Measurements from ENCODE around the gene CHID1. TPM values are rescaled to one million over a fixed set of nuclear protein-coding genes. Genes with fewer than 3 reads are reported as not detected.

The CHID1 gene
- total and polyA plus RNA-seq, 2 of the 4 experiments (the other 2 are of a cell fraction): 34.2 to 121 TPM

- H2BK120ac ChIP-seq (ENCODE audit: low read depth, low read length): no peak overlapping the region
- no peak overlapping the region for H3K23ac ChIP-seq (ENCODE audit: low read depth, low read length)
- H3K4me1 ChIP-seq (ENCODE audit: control insufficient read depth, insufficient read depth, low read length): peaks cover 15% of the 10 kb centered on the region
- no peak overlapping the region for H3K56ac ChIP-seq (ENCODE audit: extremely low read depth, insufficient read depth, low read length)
- H4K5ac ChIP-seq (ENCODE audit: low read depth, low read length): no peak overlapping the region
- no peak overlapping the region for H3K4ac ChIP-seq (ENCODE audit: low read depth, low read length)
- no peaks in the 10 kb centered on the region for H3K9me3 ChIP-seq (ENCODE audit: control insufficient read depth, insufficient read depth, low read length)
- TF ChIP-seq ELK1 (IDR thresholded peaks at IDR 0.05; ENCODE audit: borderline replicate concordance, low read depth, low read length) (no peak), MXI1 (IDR thresholded peaks at IDR 0.05; ENCODE audit: borderline replicate concordance, low read depth, low read length) (no peak), FOS (IDR thresholded peaks at IDR 0.05; ENCODE audit: low read depth, low read length) (no peak), CEBPB (IDR thresholded peaks at IDR 0.05; ENCODE audit: low read depth, low read length) (peak; percentile 62), RCOR1 (IDR thresholded peaks at IDR 0.05; ENCODE audit: insufficient replicate concordance, low read length) (no peak)
- peaks cover 13% of the 10 kb centered on the region for H3K9me1 ChIP-seq (ENCODE audit: insufficient read depth, low read length)
- 81% methylated on average over 3 of the region's 9 CpGs; no CpG with 5 or more reads in 1 of the 2 experiments for WGBS, 2 experiments (ENCODE audit: extremely low coverage in 2 of 2, insufficient read length in 1 of 2)
- H3K27ac ChIP-seq (ENCODE audit: insufficient read depth, low read length): no peak overlapping the region
- no peak overlapping the region for H2BK20ac ChIP-seq (ENCODE audit: low read depth, low read length)
- intact Hi-C loops (cut with micrococcal nuclease): no loop called here
- dilution Hi-C loops (cut with HindIII; ENCODE audit: low sequenced_read_pairs, unreplicated experiment): no loop called here
- peaks cover 36% of the 10 kb centered on the region for H4K20me1 ChIP-seq (ENCODE audit: insufficient read depth, low read length)
- peak overlapping the region; percentile 60 for H2AK9ac ChIP-seq (replicated peaks; ENCODE audit: low read depth, low read length, poor library complexity)
- in situ Hi-C loops (cut with MboI; ENCODE audit: low sequenced_read_pairs): no loop called here
- no peak overlapping the region for H2AK5ac ChIP-seq (ENCODE audit: low read depth, low read length)
- H3K27me3 ChIP-seq (ENCODE audit: control insufficient read depth, insufficient read depth, low read length): no peaks in the 10 kb centered on the region
- H4K8ac ChIP-seq (ENCODE audit: low read depth in 2 of 2, low read length in 2 of 2): no peak overlapping the region
- no peak overlapping the region for H2BK15ac ChIP-seq (ENCODE audit: low read depth, low read length)
- DNase-seq: no peak
- ChIA-PET CTCF (no interaction called here), POLR2A (ENCODE audit: unreplicated experiment) (no interaction called here)
- no peak overlapping the region for H3K4me3 ChIP-seq (ENCODE audit: insufficient read depth, low read depth, low read length)
- H3K9ac ChIP-seq (ENCODE audit: low read depth, low read length): no peak overlapping the region
- peaks cover 7% of the 10 kb centered on the region for H3K36me3 ChIP-seq (ENCODE audit: control insufficient read depth, insufficient read depth, low read length)
- no peak overlapping the region for H3K18ac ChIP-seq (ENCODE audit: low read depth, low read length)
- peaks cover 8 to 69% of the 10 kb centered on the region in 2 experiments; a peak in 3 of 4 replicates for H3K79me1 ChIP-seq (ENCODE audit: low read depth in 1 of 2, low read length in 2 of 2)
- no peak overlapping the region for H3K14ac ChIP-seq (replicated peaks; ENCODE audit: low read depth, low read length)
- no peak; the same call in 1 of the 2 replicates for ATAC-seq (ENCODE audit: low read depth)
- H2BK5ac ChIP-seq (ENCODE audit: low read depth, low read length, poor library complexity, severe bottlenecking): no peak overlapping the region
- H3K4me2 ChIP-seq (ENCODE audit: low read depth, low read length): no peak overlapping the region
- BruUV-seq (replicated peaks): no TSS peak
- no peak overlapping the region for H2AFZ ChIP-seq (replicated peaks; ENCODE audit: low read length, poor library complexity)
- H4K91ac ChIP-seq (ENCODE audit: insufficient read depth, low read depth, low read length): no peak overlapping the region
Observed at GRCh38 chr11:945986-946385, 35.4 kb upstream of the CHID1 start.
